ENCODE data around the gene TNNT1.

Gene TNNT1

GRCh38 chr19:55086730-55087541 lies 62.1 kb downstream of the TNNT1 start:
- DNase-seq, result peak; percentile 23 to 30

- DNase-seq, result no peak
These were observed 62.9 kb downstream of the TNNT1 start for GRCh38 chr19:55085923-55086715.

- no peak for DNase-seq
These were observed 64.6 kb downstream of the TNNT1 start for GRCh38 chr19:55084416-55084815.

DNA sequence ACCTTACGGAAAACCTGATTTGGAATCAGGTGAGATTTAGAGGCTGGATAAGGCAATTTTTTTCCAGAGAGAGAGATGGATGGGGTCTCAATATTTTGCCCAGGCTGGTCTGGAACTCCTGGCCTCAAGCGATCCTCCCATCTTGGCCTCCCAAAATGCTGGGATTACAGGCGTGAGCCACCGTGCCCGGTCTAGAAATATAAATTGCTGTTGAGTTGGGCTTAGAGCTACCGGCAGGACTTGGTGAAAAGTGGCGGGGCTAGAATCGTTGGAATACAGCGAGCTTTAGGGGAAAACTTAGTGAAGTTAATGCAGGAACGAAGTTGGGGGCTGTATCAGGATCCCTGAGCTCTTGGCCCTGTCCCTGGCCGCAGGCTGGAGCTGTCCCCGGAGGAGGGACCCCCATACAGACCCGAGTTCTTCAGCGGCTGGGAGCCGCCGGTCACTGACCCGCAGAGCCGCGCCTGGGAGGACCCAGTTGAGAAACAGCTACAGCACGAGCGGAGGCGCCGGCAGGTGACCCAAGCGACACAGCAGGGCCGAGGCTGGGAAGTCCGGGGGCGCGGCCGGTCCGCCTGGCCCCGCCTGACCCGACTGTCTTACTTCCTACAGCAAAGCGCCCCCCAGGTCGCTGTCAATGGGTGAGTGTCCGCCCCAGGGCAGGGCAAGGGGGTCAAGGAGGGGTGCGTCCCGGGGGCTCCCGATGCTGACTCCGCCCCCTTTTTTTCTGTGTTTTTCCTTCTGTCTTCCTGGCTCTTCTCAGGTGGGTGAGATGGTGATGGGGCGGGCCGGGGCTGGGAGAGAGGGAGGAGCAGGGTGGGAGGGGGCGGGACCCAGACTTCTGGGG lies 65.8 kb downstream of the TNNT1 start:
- no peak for DNase-seq

Data from NCI-H2081 (cell line).